Right kidney (tissue), 1 donor: ENCODE data around the gene GAS2L2.

Source experiments
- DNase-seq: peaks from one replicate; pipeline ENCODE4 v3.0.0-alpha.2; 2016

GAS2L2 gene

GRCh38 chr17:35745246-35745645 lies 7.8 kb downstream of the GAS2L2 start:
- no peak for DNase-seq

- no peak for DNase-seq
Observed at GRCh38 chr17:35744830-35745229, 8.2 kb downstream of the GAS2L2 start.

- DNase-seq, result no peak
Observed at GRCh38 chr17:35743626-35744328, 9.3 kb downstream of the GAS2L2 start.

GRCh38 chr17:35742896-35743477 lies 10.1 kb downstream of the GAS2L2 start:
- no peak for DNase-seq

- no peak for DNase-seq
Observed at GRCh38 chr17:35742496-35742895, 10.5 kb downstream of the GAS2L2 start.

- no peak for DNase-seq
Observed at GRCh38 chr17:35740997-35741931, 11.8 kb downstream of the GAS2L2 start.

GRCh38 chr17:35740216-35740615 lies 12.8 kb downstream of the GAS2L2 start:
- DNase-seq, result no peak

- DNase-seq, result no peak
Observed at GRCh38 chr17:35738519-35739133, 14.4 kb downstream of the GAS2L2 start.

GRCh38 chr17:35736236-35736635 lies 16.8 kb downstream of the GAS2L2 start:
- DNase-seq, result no peak

GRCh38 chr17:35735036-35735805 lies 17.8 kb downstream of the GAS2L2 start:
- no peak for DNase-seq

- no peak for DNase-seq
Observed at GRCh38 chr17:35734396-35734795, 18.6 kb downstream of the GAS2L2 start.

GRCh38 chr17:35733366-35733765 lies 19.7 kb downstream of the GAS2L2 start:
- no peak for DNase-seq

- DNase-seq, result no peak
Observed at GRCh38 chr17:35732806-35733136, 20.3 kb downstream of the GAS2L2 start.

- DNase-seq, result peak; percentile 47
Observed at GRCh38 chr17:35731917-35732805, 20.9 kb downstream of the GAS2L2 start.

GRCh38 chr17:35731239-35731916 lies 21.7 kb downstream of the GAS2L2 start, which contains the start of gene RASL10B:
TSS of gene RASL10B (plus strand) at chr17:35731639. CDS start at chr17:35735185, 3,546 bp downstream.
- DNase-seq, result peak; percentile 59

GRCh38 chr17:35730400-35731005 lies 22.5 kb downstream of the GAS2L2 start:
- no peak for DNase-seq

- no peak for DNase-seq
Observed at GRCh38 chr17:35729405-35729833, 23.6 kb downstream of the GAS2L2 start.

- DNase-seq, result no peak
Observed at GRCh38 chr17:35728551-35728950, 24.5 kb downstream of the GAS2L2 start.

GRCh38 chr17:35727635-35728034 lies 25.4 kb downstream of the GAS2L2 start:
- DNase-seq, result no peak
